NCI-H510A (cell line): ENCODE measurements around the gene TMEM41B.
"Not testable (repeated sequence)": the region's sequence is repeated elsewhere in the genome, so short reads cannot be mapped to it uniquely, and the experiment has no call there.

Experiments used
- DNase-seq: peaks from one replicate; lab custom pipeline; 2025; lab: John Stamatoyannopoulos, UW

TMEM41B gene

GRCh38 chr11:9259981-9260837, 54.2 kb downstream of the TMEM41B start:
- no peak for DNase-seq

- DNase-seq, result not testable (repeated sequence)
These were observed 56.1 kb downstream of the TMEM41B start for GRCh38 chr11:9258279-9258678.

DNA sequence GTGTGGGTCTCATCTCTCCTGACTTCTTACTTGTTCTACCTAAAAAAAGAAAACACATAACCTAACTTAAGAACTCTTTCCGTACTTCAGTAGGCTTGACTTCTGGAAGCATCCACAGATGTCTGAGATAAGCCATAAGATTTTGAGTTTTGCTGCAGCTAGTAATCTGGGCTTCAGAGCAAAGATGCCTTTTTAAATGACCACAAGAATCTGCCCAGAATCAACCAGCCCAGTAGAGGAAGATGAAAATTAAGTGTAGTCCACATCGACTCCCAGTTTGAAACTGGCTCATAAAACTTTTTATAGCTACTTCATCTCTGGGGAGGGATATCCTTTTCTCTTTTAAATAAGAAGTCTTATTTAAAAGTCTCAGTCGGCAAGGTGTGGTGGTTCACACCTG, 60.0 kb downstream of the TMEM41B start:
- DNase-seq, result no peak

GRCh38 chr11:9253086-9253485, 61.3 kb downstream of the TMEM41B start:
- no peak for DNase-seq

DNA sequence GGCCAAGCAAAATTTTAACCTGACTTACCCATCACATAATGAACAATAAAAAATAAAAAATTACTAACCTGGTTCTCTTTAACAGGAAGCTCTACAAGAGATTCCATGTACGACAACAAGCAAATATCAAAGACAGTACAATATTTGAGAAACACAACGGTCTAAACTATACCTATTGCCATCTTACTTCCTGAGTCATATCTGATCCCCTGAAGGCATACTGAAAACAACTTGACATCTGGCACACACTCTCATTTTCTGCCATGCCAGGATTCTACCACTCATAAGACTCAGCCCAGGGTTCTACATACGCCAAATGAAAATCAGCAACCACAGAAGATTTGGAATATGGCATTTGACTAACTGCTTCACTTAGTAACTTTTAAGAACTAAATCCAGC, 63.1 kb downstream of the TMEM41B start:
- DNase-seq, result no peak

DNA sequence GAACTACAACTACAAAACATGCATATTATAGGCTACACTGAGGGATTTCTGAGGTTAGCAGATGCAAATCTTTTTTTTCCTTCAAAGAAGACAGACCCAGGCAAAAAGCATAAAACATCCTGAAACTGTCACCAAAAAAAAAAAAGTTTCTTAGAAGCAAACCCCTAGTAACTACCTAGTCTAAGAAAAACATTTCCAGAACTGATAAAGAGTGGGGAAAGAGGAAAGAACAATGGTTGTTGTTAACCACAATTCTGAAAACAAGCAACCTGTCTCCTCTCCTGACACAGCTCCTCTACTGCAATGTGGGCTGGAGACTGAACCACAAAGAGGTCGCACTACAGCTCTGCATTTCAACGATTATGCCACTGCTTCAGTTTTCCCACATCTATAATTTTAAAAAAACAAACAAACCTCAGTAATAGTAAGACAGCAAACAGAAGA, 64.2 kb downstream of the TMEM41B start:
- DNase-seq, result no peak

- DNase-seq, result no peak
These were observed 65.1 kb downstream of the TMEM41B start for GRCh38 chr11:9249252-9249651.

- no peak for DNase-seq
These were observed 66.5 kb downstream of the TMEM41B start for GRCh38 chr11:9247863-9248262.

- not testable (repeated sequence) for DNase-seq
These were observed 78.2 kb downstream of the TMEM41B start for GRCh38 chr11:9236242-9236641.

DNA sequence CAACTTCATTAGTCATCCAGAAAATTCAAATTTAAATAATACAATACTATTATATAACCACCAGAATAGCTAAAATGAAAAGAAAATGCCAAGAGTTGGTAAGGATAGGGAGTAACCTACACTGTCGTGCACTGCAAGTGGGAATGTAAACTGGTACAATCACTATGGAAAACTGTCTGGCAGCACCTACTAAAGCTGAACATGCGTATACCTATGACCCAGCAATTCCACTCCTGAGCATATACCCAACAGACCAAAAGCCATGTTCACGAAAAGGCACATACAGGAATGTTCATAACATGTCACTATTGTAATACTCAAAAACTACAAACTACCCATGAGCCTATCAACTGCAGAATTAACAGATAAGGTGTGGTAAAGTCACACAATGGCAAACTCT, 81.9 kb downstream of the TMEM41B start:
- DNase-seq, result no peak

- DNase-seq, result no peak
These were observed 82.6 kb downstream of the TMEM41B start for GRCh38 chr11:9231848-9232177.
